ENCODE measurements around the gene AAGAB. TPM values are rescaled to one million over a fixed set of nuclear protein-coding genes. Genes with fewer than 3 reads are reported as not detected.
A peak's percentile ranks its signal among the peaks of the same experiment; 100 is the strongest.

Gene AAGAB
- total RNA-seq, 1 experiment from 2014 or later = 40.1 TPM

DNA sequence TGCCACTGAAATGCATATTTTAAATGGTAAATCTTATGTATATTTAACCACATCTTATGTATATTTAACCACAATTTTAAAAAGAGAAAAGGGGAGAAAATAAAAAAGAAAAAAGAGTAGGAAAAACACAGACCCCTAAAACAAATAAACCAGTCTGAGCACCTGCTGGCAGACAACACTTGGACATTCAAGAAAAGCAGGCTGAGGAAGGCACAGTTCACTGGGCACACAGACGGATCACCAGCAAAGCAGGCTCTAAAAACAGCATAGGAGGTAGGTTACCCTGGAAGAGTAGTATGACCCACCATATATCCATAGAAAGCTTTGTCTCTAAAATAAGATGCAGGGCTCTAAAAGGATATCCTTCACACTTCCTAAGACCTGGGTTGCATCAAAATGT is 27.0 kb downstream of the AAGAB start:
- no peak overlapping the region for H4K8ac ChIP-seq (replicated peaks; ENCODE audit: insufficient read length, low read depth, low read length)
- no peak overlapping the region for H3K14ac ChIP-seq (ENCODE audit: insufficient read depth, low read length)
- no peak overlapping the region for H3T11ph ChIP-seq (ENCODE audit: low read length)
- H3K9ac ChIP-seq (ENCODE audit: extremely low read depth, insufficient read length, low read length) = no peak overlapping the region
- Mint-ChIP-seq H3K27ac (peak overlapping the region in 1 of 3 experiments; percentile 55; a peak in 1 of 7 replicates), H3K27me3 (ENCODE audit: low read depth) (no peaks in the 10 kb centered on the region), H3K4me3 (no peak overlapping the region), H3K4me1 (no peaks in the 10 kb centered on the region), H3K9me3 (no peaks in the 10 kb centered on the region), H3K36me3 (ENCODE audit: insufficient read depth in 1 of 3, low read depth in 3 of 3) (peaks cover 3 to 32% (median 26%) of the 10 kb centered on the region in 3 experiments; a peak in 5 of 7 replicates)
- H3K4me1 ChIP-seq (ENCODE audit: insufficient read depth, low read length) = no peaks in the 10 kb centered on the region
- no peak overlapping the region for H3K18ac ChIP-seq (ENCODE audit: insufficient read length, low read depth, low read length)
- no peak overlapping the region for H3K27ac ChIP-seq (ENCODE audit: insufficient read length, low read depth, low read length)
- H3K4ac ChIP-seq (ENCODE audit: low read depth, low read length) = no peak overlapping the region
- no CpG with 5 or more reads among the region's 1 CpG for WGBS (ENCODE audit: extremely low coverage, insufficient read length, low lambda C conversion rate)
- no peak for DNase-seq
- no peaks in the 10 kb centered on the region for H3K9me3 ChIP-seq (ENCODE audit: control insufficient read depth, low read depth, low read length)
- H2BK12ac ChIP-seq (ENCODE audit: insufficient read length, low read depth, low read length) = no peak overlapping the region
- no peak overlapping the region for H3K23ac ChIP-seq (ENCODE audit: insufficient read length, low read depth, low read length)
- no peak overlapping the region for H2AFZ ChIP-seq (ENCODE audit: low read length)
- no peak overlapping the region for H2BK5ac ChIP-seq (ENCODE audit: insufficient read length, low read length)
- H3K79me2 ChIP-seq (ENCODE audit: insufficient read depth, low read length) = no peaks in the 10 kb centered on the region
- no peaks in the 10 kb centered on the region for H3K79me1 ChIP-seq (ENCODE audit: insufficient read depth, low read depth, low read length, poor library complexity, severe bottlenecking)
- no peak overlapping the region for H2BK15ac ChIP-seq (ENCODE audit: low read depth, low read length)
- no peak overlapping the region for H2AK5ac ChIP-seq (ENCODE audit: insufficient read length, low read length)
- no peaks in the 10 kb centered on the region for H4K20me1 ChIP-seq (ENCODE audit: control insufficient read depth, insufficient read depth, insufficient read length)
- no peak overlapping the region for H2BK120ac ChIP-seq (ENCODE audit: low read depth, low read length, poor library complexity, severe bottlenecking)
- no peak overlapping the region for H3K4me2 ChIP-seq (ENCODE audit: insufficient read depth, insufficient read length, low read length)
- no peak overlapping the region for H4K5ac ChIP-seq (ENCODE audit: insufficient read length, low read depth, low read length)
- no peak overlapping the region for H2BK20ac ChIP-seq (ENCODE audit: low read depth, low read length, poor library complexity, severe bottlenecking)
- H4K91ac ChIP-seq (ENCODE audit: insufficient read length, low read depth, low read length) = no peak overlapping the region
- no peak for TF ChIP-seq CTCF (conservative IDR thresholded peaks at IDR 0.05)
- H3K27me3 ChIP-seq (ENCODE audit: insufficient read depth, low read length) = no peaks in the 10 kb centered on the region
- H3K56ac ChIP-seq (ENCODE audit: insufficient read length, low read depth, low read length) = no peak overlapping the region
- H3K23me2 ChIP-seq (ENCODE audit: insufficient read length, low read depth, low read length, poor library complexity, severe bottlenecking) = no peaks in the 10 kb centered on the region
